Prostate gland (tissue), 2 donors: Measurements from ENCODE around the gene WWOX. TPM values are rescaled to one million over a fixed set of nuclear protein-coding genes. Genes with fewer than 3 reads are reported as not detected.
"Not testable (repeated sequence)": the region's sequence is repeated elsewhere in the genome, so short reads cannot be mapped to it uniquely, and the experiment has no call there.

Experiments
- DNase-seq: peaks from one replicate; pipeline ENCODE4 v3.0.0-alpha.2; 2019; ENCODE audit warnings: low spot score
- H3K27ac ChIP-seq, 2 donors: fragments of 200-600 bp; sonication (generic); 2 replicates each; pipeline ENCODE4 v1.5.1; 2017 to 2019
- H3K27me3 ChIP-seq: fragments of 200-600 bp; sonication (generic); replicated peaks from 2 replicates; pipeline ENCODE4 v1.5.1; 2019; ENCODE audit not compliant: insufficient read depth
- H3K36me3 ChIP-seq, 2 donors: fragments of 200-600 bp; sonication (generic); 1 replicate in 1 of 2; 2 replicates in 1 of 2; pipeline versions ENCODE4 v1.5.1 to v1.8.1; 2017 to 2019
- H3K4me1 ChIP-seq: fragments of 200-600 bp; sonication (generic); replicated peaks from 2 replicates; pipeline ENCODE4 v1.5.1; 2019
- H3K4me3 ChIP-seq, 2 donors: fragments of 200-600 bp; sonication (generic); 2 replicates each; pipeline ENCODE4 v1.5.1; 2017 to 2019
- H3K9me3 ChIP-seq: fragments of 200-600 bp; sonication (generic); 2 replicates; pipeline ENCODE4 v1.5.1; 2017
- CTCF ChIP-seq, 4 experiments: fragments of 200-600 bp in 2 of 4; fragments of 450-650 bp in 2 of 4; sonication (generic) in 2 of 4; IDR thresholded peaks; 1 replicate in 3 of 4; 2 replicates in 1 of 4; pipeline ENCODE4 v1.5.1; 2016 to 2019; ENCODE audit warnings: antibody characterized with exemption in 4 of 4, mild to moderate bottlenecking in 2 of 4, moderate library complexity in 2 of 4
- POLR2A ChIP-seq: fragments of 450-650 bp; IDR thresholded peaks from one replicate; pipeline ENCODE4 v1.6.1; 2016; ENCODE audit warnings: antibody characterized with exemption, mild to moderate bottlenecking
- POLR2AphosphoS5 ChIP-seq: sonication (generic); formaldehyde crosslinking; IDR thresholded peaks from one replicate; pipeline ENCODE4 v1.6.1; 2017; ENCODE audit warnings: antibody characterized with exemption
- WGBS: methylation state at CpG from one replicate; pipeline ENCODE4 v1.1.5; 2018; 5-methylcytosine and 5-hydroxymethylcytosine counted together
- intact Hi-C: fragments of 100-400 bp; cut with DNase I; formaldehyde crosslinking; loops from one replicate; pipeline ENCODE4 v1.14.2; 2022
- total RNA-seq, 2 donors: library from RNA; depleted of rRNA; stranded (reverse); fragments of >200 nt; gene quantifications; one replicate each; pipeline ENCODE4 v1.1.0, GENCODE V29; 2016

Gene WWOX
- total RNA-seq, 2 donors from 2014 or later: 93.2 to 99.4 TPM

GRCh38 chr16:79218351-79218750 lies 1118.9 kb downstream of the WWOX start:
- Histone ChIP-seq H3K36me3 (no peaks in the 10 kb centered on the region), H3K27ac (no peak overlapping the region), H3K27me3 (no peaks in the 10 kb centered on the region), H3K4me3 (no peak overlapping the region), H3K4me1 (no peaks in the 10 kb centered on the region), H3K9me3 (no peaks in the 10 kb centered on the region)
- TF ChIP-seq POLR2AphosphoS5: no peak
- no peak for TF ChIP-seq CTCF (IDR thresholded peaks at IDR 0.05)
- TF ChIP-seq POLR2A: no peak
- WGBS: 90% methylated on average over 1 of the region's 1 CpG
- intact Hi-C loops: no loop called here
- no peak for DNase-seq

- not testable (repeated sequence) for H3K4me3 ChIP-seq, H3K27ac ChIP-seq, H3K36me3 ChIP-seq, H3K4me1 ChIP-seq, DNase-seq, H3K27me3 ChIP-seq, H3K9me3 ChIP-seq
- intact Hi-C loops: loop anchor here (10.0 kb wide), 1 partner anchor 151 kb away; no protein-coding TSS in a partner anchor
- WGBS: 85% methylated on average over 3 of the region's 3 CpGs
Observed at GRCh38 chr16:79225994-79226393, 1126.5 kb downstream of the WWOX start.

- no peak for TF ChIP-seq POLR2A
- peak; percentile 25 for TF ChIP-seq POLR2AphosphoS5
- Histone ChIP-seq H3K27me3 (no peaks in the 10 kb centered on the region), H3K9me3 (no peaks in the 10 kb centered on the region), H3K27ac (peak overlapping the region in 1 of 2 donors; percentile 22), H3K4me1 (no peaks in the 10 kb centered on the region), H3K36me3 (no peaks in the 10 kb centered on the region), H3K4me3 (peak overlapping the region in 1 of 2 donors; percentile 15)
- WGBS: 29% methylated on average over 20 of the region's 20 CpGs
- intact Hi-C loops: loop anchor here (10.0 kb wide), 1 partner anchor 155 kb away; no protein-coding TSS in a partner anchor
- DNase-seq: no peak
Observed at GRCh38 chr16:79229361-79229760, 1129.9 kb downstream of the WWOX start.

GRCh38 chr16:79245700-79246099 lies 1146.2 kb downstream of the WWOX start:
- H3K4me3 ChIP-seq, H3K27me3 ChIP-seq, H3K9me3 ChIP-seq, H3K27ac ChIP-seq, H3K36me3 ChIP-seq, DNase-seq, H3K4me1 ChIP-seq, intact Hi-C loops: not testable (repeated sequence)
- 98% methylated on average over 2 of the region's 2 CpGs for WGBS

- 26% methylated on average over 5 of the region's 5 CpGs for WGBS
- no peaks in the 10 kb centered on the region for H3K27me3 ChIP-seq
- intact Hi-C loops: no loop called here
- DNase-seq: peak; percentile 9
- H3K9me3 ChIP-seq: no peaks in the 10 kb centered on the region
- no peak overlapping the region for H3K4me3 ChIP-seq
- H3K36me3 ChIP-seq: no peaks in the 10 kb centered on the region
- H3K27ac ChIP-seq: no peak overlapping the region
- TF ChIP-seq CTCF (IDR thresholded peaks at IDR 0.05): no peak
- no peak for TF ChIP-seq POLR2AphosphoS5
- no peak for TF ChIP-seq POLR2A
- no peaks in the 10 kb centered on the region for H3K4me1 ChIP-seq
Observed at GRCh38 chr16:79247386-79247785, 1147.9 kb downstream of the WWOX start.

GRCh38 chr16:79248351-79248750 lies 1148.9 kb downstream of the WWOX start:
- Histone ChIP-seq H3K4me1 (no peaks in the 10 kb centered on the region), H3K36me3 (no peaks in the 10 kb centered on the region), H3K27me3 (no peaks in the 10 kb centered on the region), H3K4me3 (no peak overlapping the region), H3K27ac (no peak overlapping the region), H3K9me3 (no peaks in the 10 kb centered on the region)
- no peak for TF ChIP-seq CTCF (IDR thresholded peaks at IDR 0.05)
- no peak for TF ChIP-seq POLR2AphosphoS5
- no peak for TF ChIP-seq POLR2A
- WGBS: 76% methylated on average over 1 of the region's 1 CpG
- DNase-seq: no peak
- intact Hi-C loops: no loop called here
